ENCODE data around the gene NPY5R. TPM values are rescaled to one million over a fixed set of nuclear protein-coding genes. Genes with fewer than 3 reads are reported as not detected.

The NPY5R gene
- polyA plus RNA-seq, 1 donor from 2014 or later, result not detected

- no peaks in the 10 kb centered on the region for H3K36me3 Mint-ChIP-seq
- H3K4me1 Mint-ChIP-seq, result no peaks in the 10 kb centered on the region
- H3K27ac Mint-ChIP-seq, result no peak overlapping the region
- H3K27me3 Mint-ChIP-seq, result peaks cover 5% of the 10 kb centered on the region
- no peak overlapping the region for H3K4me3 Mint-ChIP-seq
- peaks cover 0 to 1% (median 0%) of the 10 kb centered on the region in 3 donors for H3K9me3 Mint-ChIP-seq
Measured at GRCh38 chr4:163356104-163356503, 12.4 kb downstream of the NPY5R start.

DNA sequence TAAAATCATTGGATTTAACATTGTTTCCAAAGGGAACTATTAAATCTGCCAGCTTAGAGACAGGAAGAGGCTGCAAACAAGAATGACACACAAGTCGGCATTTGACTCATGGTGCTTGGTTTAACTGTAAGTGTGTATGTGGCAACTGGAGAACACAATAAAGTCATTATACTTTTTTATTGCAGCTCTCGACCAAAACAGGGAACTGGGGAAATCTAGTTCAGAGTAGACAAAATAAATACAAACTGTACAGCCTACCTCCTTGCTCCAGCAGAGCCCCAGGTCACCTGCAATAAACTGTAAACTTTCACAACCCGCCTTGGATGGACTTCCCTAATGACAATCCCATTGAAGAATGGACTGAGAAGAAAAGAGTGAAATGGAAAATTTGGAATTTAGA, 24.0 kb downstream of the NPY5R start:
- Mint-ChIP-seq H3K27me3 (peaks cover 8% of the 10 kb centered on the region), H3K4me3 (no peak overlapping the region), H3K36me3 (peaks cover 1% of the 10 kb centered on the region), H3K27ac (no peak overlapping the region), H3K4me1 (no peaks in the 10 kb centered on the region), H3K9me3 (peaks cover 0 to 4% (median 1%) of the 10 kb centered on the region in 3 donors)

DNA sequence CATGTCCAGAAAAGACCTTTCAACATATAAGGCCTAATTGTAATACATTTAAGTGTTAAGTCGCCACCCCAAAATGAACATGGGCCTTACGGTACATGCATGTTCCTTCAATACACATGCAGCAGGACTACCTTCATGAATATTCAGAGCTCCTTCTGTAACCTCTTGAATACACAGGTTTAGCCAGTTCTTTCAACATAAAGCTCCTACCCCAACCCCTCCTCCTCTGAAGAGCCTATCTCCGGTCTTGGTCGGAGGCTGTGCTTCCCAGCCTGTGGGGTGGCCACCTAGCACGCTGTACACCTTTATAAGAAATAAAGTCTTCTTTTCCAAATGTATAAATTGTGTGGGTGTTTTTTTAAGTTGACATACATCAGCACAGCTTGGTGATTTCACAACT, 28.3 kb downstream of the NPY5R start:
- Mint-ChIP-seq H3K36me3 (peaks cover 1% of the 10 kb centered on the region), H3K4me1 (peaks cover 0 to 2% (median 0%) of the 10 kb centered on the region in 3 donors), H3K4me3 (no peak overlapping the region), H3K9me3 (peaks cover 0 to 4% (median 3%) of the 10 kb centered on the region in 3 donors), H3K27ac (no peak overlapping the region), H3K27me3 (peaks cover 1% of the 10 kb centered on the region)

- Mint-ChIP-seq H3K27me3 (peaks cover under 1% of the 10 kb centered on the region), H3K4me3 (no peak overlapping the region), H3K36me3 (no peaks in the 10 kb centered on the region), H3K27ac (no peak overlapping the region), H3K4me1 (peaks cover 0 to 2% (median 0%) of the 10 kb centered on the region in 3 donors), H3K9me3 (no peaks in the 10 kb centered on the region)
Measured at GRCh38 chr4:163378661-163379060, 35.0 kb downstream of the NPY5R start.

DNA sequence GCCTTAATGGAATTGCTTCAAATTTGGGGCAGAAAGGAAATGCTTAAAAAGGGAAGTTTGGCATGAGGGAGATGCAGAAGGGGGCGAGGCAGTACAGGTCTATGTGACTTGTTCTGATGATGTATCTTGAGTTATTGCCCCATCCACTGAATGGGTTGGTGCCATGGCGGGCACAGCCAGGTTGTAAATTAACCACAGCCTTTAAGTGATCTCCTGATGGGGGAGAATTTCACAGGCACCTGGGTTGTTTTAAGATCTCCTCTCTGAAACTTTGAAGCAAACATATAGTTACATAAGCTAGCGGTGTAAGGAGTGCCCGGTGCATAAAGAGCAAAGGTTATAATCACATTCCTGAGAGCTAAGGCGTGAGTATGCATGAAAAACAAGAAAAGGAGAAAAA, 37.0 kb downstream of the NPY5R start:
- H3K9me3 Mint-ChIP-seq, result no peaks in the 10 kb centered on the region
- H3K4me3 Mint-ChIP-seq, result no peak overlapping the region
- peaks cover 2% of the 10 kb centered on the region for H3K27me3 Mint-ChIP-seq
- no peaks in the 10 kb centered on the region for H3K4me1 Mint-ChIP-seq
- no peaks in the 10 kb centered on the region for H3K36me3 Mint-ChIP-seq
- H3K27ac Mint-ChIP-seq, result no peak overlapping the region

GRCh38 chr4:163382178-163382869, 38.6 kb downstream of the NPY5R start:
- no peak overlapping the region for H3K27ac Mint-ChIP-seq
- no peaks in the 10 kb centered on the region for H3K4me1 Mint-ChIP-seq
- no peaks in the 10 kb centered on the region for H3K36me3 Mint-ChIP-seq
- H3K4me3 Mint-ChIP-seq, result no peak overlapping the region
- no peaks in the 10 kb centered on the region for H3K9me3 Mint-ChIP-seq
- H3K27me3 Mint-ChIP-seq, result peaks cover 2% of the 10 kb centered on the region

- no peaks in the 10 kb centered on the region for H3K9me3 Mint-ChIP-seq
- H3K27ac Mint-ChIP-seq, result no peak overlapping the region
- H3K27me3 Mint-ChIP-seq, result peaks cover 2% of the 10 kb centered on the region
- no peaks in the 10 kb centered on the region for H3K36me3 Mint-ChIP-seq
- H3K4me3 Mint-ChIP-seq, result no peak overlapping the region
- H3K4me1 Mint-ChIP-seq, result no peaks in the 10 kb centered on the region
Measured at GRCh38 chr4:163384434-163384833, 40.7 kb downstream of the NPY5R start.

DNA sequence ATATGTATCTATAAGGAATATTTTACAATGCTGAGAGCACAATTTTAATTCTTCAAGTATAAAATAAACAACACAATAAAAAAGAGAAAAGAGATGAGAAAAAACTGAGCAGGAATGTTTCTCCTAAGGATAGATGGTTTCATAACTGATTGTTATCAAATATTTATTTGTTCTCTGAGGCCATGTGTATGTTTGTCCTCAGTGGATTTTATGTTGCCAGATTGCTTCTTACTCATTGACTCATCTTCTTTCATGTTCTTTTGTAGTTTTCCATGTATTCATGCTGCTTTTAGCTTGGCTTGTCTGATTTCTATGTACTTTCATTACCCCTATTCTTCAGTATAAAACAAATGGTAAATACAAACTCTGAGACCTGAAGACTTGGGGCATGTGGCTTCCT, 41.2 kb downstream of the NPY5R start:
- no peak overlapping the region for H3K4me3 Mint-ChIP-seq
- H3K4me1 Mint-ChIP-seq, result no peaks in the 10 kb centered on the region
- peaks cover 2% of the 10 kb centered on the region for H3K27me3 Mint-ChIP-seq
- H3K36me3 Mint-ChIP-seq, result no peaks in the 10 kb centered on the region
- H3K27ac Mint-ChIP-seq, result no peak overlapping the region
- no peaks in the 10 kb centered on the region for H3K9me3 Mint-ChIP-seq

GRCh38 chr4:163385466-163385865, 41.8 kb downstream of the NPY5R start:
- Mint-ChIP-seq H3K36me3 (no peaks in the 10 kb centered on the region), H3K27ac (no peak overlapping the region), H3K4me3 (no peak overlapping the region), H3K27me3 (peaks cover 2% of the 10 kb centered on the region), H3K9me3 (no peaks in the 10 kb centered on the region), H3K4me1 (no peaks in the 10 kb centered on the region)

- no peaks in the 10 kb centered on the region for H3K36me3 Mint-ChIP-seq
- H3K27me3 Mint-ChIP-seq, result no peaks in the 10 kb centered on the region
- peaks cover 0 to 5% (median 2%) of the 10 kb centered on the region in 3 donors for H3K4me1 Mint-ChIP-seq
- H3K9me3 Mint-ChIP-seq, result no peaks in the 10 kb centered on the region
- H3K27ac Mint-ChIP-seq, result no peak overlapping the region
- H3K4me3 Mint-ChIP-seq, result no peak overlapping the region
Measured at GRCh38 chr4:163391756-163392155, 48.1 kb downstream of the NPY5R start.

DNA sequence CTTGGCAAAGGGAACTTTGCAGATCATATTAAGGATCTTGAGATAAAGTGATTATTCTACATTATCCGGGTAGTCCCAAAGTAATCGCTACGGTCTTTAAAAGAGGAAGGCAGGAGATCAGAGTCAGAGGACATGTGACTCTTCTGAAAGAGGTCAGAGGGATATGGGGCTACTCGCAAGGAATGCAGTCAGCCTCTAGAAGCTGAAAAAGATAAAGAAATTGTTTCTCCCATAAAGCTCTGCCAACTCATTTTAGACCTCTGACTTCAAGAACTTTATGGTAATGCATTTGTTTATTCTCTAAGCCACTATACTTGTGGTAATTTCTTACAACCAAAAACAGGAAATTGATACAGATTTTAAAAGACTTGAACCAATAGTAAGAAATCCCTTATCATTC, 48.6 kb downstream of the NPY5R start:
- Mint-ChIP-seq H3K4me1 (peaks cover 0 to 5% (median 2%) of the 10 kb centered on the region in 3 donors), H3K36me3 (no peaks in the 10 kb centered on the region), H3K9me3 (no peaks in the 10 kb centered on the region), H3K27ac (no peak overlapping the region), H3K4me3 (no peak overlapping the region), H3K27me3 (no peaks in the 10 kb centered on the region)

DNA sequence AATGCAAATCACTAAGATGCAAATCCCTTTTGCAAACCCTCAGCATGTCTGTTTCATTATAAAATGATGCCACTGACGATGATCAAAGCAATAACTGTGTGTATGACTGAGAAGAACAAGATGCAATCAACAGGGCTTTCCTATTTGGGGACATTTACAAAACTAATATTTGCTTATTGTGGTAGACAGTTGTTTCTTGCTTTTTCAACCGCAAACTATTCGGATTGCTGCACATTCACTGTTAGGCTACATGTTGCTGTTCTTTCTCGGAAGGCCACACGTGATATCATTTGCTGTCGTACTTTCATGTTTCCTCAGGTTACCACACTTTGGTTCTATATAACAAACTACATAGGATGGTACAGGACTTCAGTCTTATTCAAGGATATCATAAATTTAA, 49.8 kb downstream of the NPY5R start:
- Mint-ChIP-seq H3K4me3 (no peak overlapping the region), H3K27me3 (no peaks in the 10 kb centered on the region), H3K27ac (no peak overlapping the region), H3K36me3 (no peaks in the 10 kb centered on the region), H3K9me3 (no peaks in the 10 kb centered on the region), H3K4me1 (peaks cover 0 to 7% (median 2%) of the 10 kb centered on the region in 3 donors)

DNA sequence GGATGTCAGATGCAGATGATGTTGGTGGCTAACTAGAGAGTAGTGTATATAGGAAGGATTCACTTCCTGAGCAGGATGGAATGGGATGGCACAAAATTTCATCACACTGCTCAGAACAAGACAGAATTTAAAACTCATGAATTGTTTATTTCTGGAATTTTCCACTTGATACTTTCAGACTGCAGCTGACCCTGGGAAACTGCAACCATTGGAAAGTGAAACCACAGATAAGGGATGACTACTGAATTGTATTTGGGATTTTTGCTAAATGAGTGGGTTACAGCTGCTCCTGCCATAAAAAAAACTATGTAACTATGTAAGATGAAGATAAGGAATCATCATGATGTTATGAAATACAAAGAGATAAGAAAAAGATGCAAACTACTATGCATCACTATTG, 51.4 kb downstream of the NPY5R start:
- Mint-ChIP-seq H3K4me1 (peaks cover 0 to 7% (median 2%) of the 10 kb centered on the region in 3 donors), H3K4me3 (no peak overlapping the region), H3K27me3 (no peaks in the 10 kb centered on the region), H3K9me3 (peaks cover 0 to 3% (median 0%) of the 10 kb centered on the region in 3 donors), H3K27ac (no peak overlapping the region), H3K36me3 (no peaks in the 10 kb centered on the region)

DNA sequence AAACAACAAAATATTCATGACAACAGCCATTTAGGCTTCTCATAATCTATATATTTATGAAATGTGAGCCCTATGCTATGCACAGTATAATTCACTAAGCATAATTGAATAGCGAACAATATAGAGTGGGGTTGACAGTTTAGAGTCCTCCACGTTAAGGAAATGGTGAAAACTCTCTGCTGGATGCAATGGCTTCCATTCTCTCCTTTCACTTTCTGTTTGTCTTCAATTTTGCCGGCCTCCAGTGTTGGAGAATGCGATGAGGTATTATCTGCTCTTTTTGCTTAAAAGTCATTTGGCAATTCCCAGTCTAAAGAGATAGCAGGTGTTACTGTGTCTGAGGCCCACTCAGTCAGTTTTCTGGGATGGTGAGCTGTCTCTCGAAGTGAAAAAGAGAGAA, 52.1 kb downstream of the NPY5R start:
- H3K4me3 Mint-ChIP-seq, result peak overlapping the region in 1 of 4 donors; percentile 26
- H3K27me3 Mint-ChIP-seq, result no peaks in the 10 kb centered on the region
- peaks cover 0 to 3% (median 0%) of the 10 kb centered on the region in 3 donors for H3K9me3 Mint-ChIP-seq
- H3K36me3 Mint-ChIP-seq, result no peaks in the 10 kb centered on the region
- no peak overlapping the region for H3K27ac Mint-ChIP-seq
- peaks cover 0 to 7% (median 2%) of the 10 kb centered on the region in 3 donors for H3K4me1 Mint-ChIP-seq

DNA sequence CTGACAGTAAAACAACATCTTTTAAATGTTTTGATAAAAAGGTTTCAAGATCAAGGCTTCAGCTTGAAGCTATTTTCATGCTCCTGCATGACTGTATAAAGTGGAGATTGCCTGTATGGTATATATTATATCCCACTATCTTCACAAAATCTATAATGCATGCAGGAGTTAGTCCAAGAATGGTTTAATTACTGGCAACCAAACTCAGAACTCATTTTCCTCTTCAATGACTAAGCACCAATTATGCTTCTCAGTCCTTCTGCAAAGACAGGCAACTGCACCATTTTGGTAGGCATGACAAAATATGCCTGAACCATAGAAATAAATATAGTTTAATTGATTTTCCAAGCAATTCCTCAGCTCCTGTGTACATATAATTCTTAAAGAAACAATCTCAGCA, 54.5 kb downstream of the NPY5R start:
- peaks cover 0 to 3% (median 0%) of the 10 kb centered on the region in 3 donors for H3K9me3 Mint-ChIP-seq
- H3K4me1 Mint-ChIP-seq, result peaks cover 0 to 7% (median 2%) of the 10 kb centered on the region in 3 donors
- no peaks in the 10 kb centered on the region for H3K36me3 Mint-ChIP-seq
- H3K27ac Mint-ChIP-seq, result no peak overlapping the region
- H3K27me3 Mint-ChIP-seq, result no peaks in the 10 kb centered on the region
- H3K4me3 Mint-ChIP-seq, result no peak overlapping the region

DNA sequence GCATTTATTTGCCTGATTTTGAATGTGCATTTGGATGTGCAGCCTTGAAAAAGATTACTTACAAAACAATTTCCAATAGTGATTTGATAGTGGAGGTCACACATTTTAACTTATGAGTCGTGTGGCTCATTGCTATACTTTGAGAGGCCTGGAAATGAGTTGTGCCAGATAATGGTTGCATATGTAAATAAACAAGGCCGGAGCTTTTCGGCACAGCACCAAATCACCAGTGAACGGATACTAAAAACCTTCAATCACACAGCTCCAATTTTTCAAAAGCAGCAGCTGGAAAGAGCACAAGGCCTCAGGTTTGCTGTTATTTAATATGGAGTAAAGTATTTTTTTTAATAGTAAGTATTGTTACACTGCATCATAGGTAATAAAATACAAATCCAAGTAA, 57.2 kb downstream of the NPY5R start:
- peaks cover 6% of the 10 kb centered on the region for H3K27me3 Mint-ChIP-seq
- peaks cover 0 to 3% (median 1%) of the 10 kb centered on the region in 3 donors for H3K4me1 Mint-ChIP-seq
- H3K4me3 Mint-ChIP-seq, result no peak overlapping the region
- peaks cover 0 to 3% (median 0%) of the 10 kb centered on the region in 3 donors for H3K9me3 Mint-ChIP-seq
- H3K27ac Mint-ChIP-seq, result no peak overlapping the region
- H3K36me3 Mint-ChIP-seq, result no peaks in the 10 kb centered on the region
